ACC112 (cell line): ENCODE data around the gene KLK14.

ENCODE experiments used
- H2AFZ ChIP-seq: fragments of 200-600 bp; sonication (generic); one replicate; pipeline ENCODE4 v1.6.0; 2017; ENCODE audit warnings: antibody characterized with exemption, low read length; ENCODE audit not compliant: unreplicated experiment
- H3K27ac ChIP-seq: fragments of 200-600 bp; sonication (generic); 2 replicates; pipeline ENCODE4 v1.5.1; 2014; ENCODE audit warnings: low read depth, mild to moderate bottlenecking, antibody characterized with exemption, low read length, moderate library complexity
- H3K27me3 ChIP-seq: fragments of 200-600 bp; sonication (generic); 2 replicates; pipeline ENCODE4 v1.6.1; 2014; ENCODE audit warnings: mild to moderate bottlenecking, antibody characterized with exemption, low read length, moderate library complexity, mixed read lengths; ENCODE audit not compliant: insufficient read depth
- H3K36me3 ChIP-seq: fragments of 200-600 bp; sonication (generic); 2 replicates; pipeline ENCODE4 v1.6.1; 2016; ENCODE audit warnings: mild to moderate bottlenecking, antibody characterized with exemption, low read length, moderate library complexity, mixed read lengths; ENCODE audit not compliant: insufficient read depth
- H3K4me1 ChIP-seq: fragments of 200-600 bp; sonication (generic); one replicate; pipeline ENCODE4 v1.6.1; 2016; ENCODE audit warnings: low read length, mixed read lengths; ENCODE audit not compliant: insufficient read depth, unreplicated experiment, control insufficient read depth
- H3K4me3 ChIP-seq: fragments of 200-600 bp; sonication (generic); 2 replicates; pipeline ENCODE4 v1.5.1; 2014; ENCODE audit warnings: mild to moderate bottlenecking, low read depth, low read length
- H3K79me2 ChIP-seq: fragments of 200-600 bp; sonication (generic); one replicate; pipeline ENCODE4 v1.6.0; 2016; ENCODE audit warnings: low read length; ENCODE audit not compliant: control insufficient read depth, unreplicated experiment, insufficient read depth

Gene KLK14

GRCh38 chr19:51123381-51123800 lies 40.7 kb upstream of the KLK14 start:
- Histone ChIP-seq H3K27me3 (no peaks in the 10 kb centered on the region), H3K36me3 (no peaks in the 10 kb centered on the region), H3K4me3 (no peak overlapping the region), H3K27ac (no peak overlapping the region), H3K4me1 (peaks cover 7% of the 10 kb centered on the region), H2AFZ (no peak overlapping the region), H3K79me2 (no peaks in the 10 kb centered on the region)

- H3K27ac ChIP-seq: no peak overlapping the region
- H3K36me3 ChIP-seq: no peaks in the 10 kb centered on the region
- no peak overlapping the region for H3K4me3 ChIP-seq
- no peak overlapping the region for H2AFZ ChIP-seq
- no peaks in the 10 kb centered on the region for H3K79me2 ChIP-seq
- peaks cover under 1% of the 10 kb centered on the region; the same call in 1 of the 2 replicates for H3K27me3 ChIP-seq
- H3K4me1 ChIP-seq: peaks cover 3% of the 10 kb centered on the region
Measured at GRCh38 chr19:51122112-51122981, 39.7 kb upstream of the KLK14 start.

- Histone ChIP-seq H3K4me1 (no peaks in the 10 kb centered on the region), H3K36me3 (no peaks in the 10 kb centered on the region), H3K4me3 (no peak overlapping the region), H3K27ac (no peak overlapping the region), H3K79me2 (no peaks in the 10 kb centered on the region), H3K27me3 (peaks cover 12% of the 10 kb centered on the region; the same call in 1 of the 2 replicates), H2AFZ (no peak overlapping the region)
Measured at GRCh38 chr19:51121257-51121656, 38.6 kb upstream of the KLK14 start.

GRCh38 chr19:51120160-51120559 lies 37.5 kb upstream of the KLK14 start:
- no peak overlapping the region for H3K4me3 ChIP-seq
- H3K27me3 ChIP-seq: peaks cover 19% of the 10 kb centered on the region

GRCh38 chr19:51119611-51120010 lies 36.9 kb upstream of the KLK14 start:
- Histone ChIP-seq H3K4me3 (no peak overlapping the region), H3K27me3 (peaks cover 22% of the 10 kb centered on the region), H2AFZ (no peak overlapping the region), H3K27ac (no peak overlapping the region), H3K36me3 (no peaks in the 10 kb centered on the region), H3K79me2 (no peaks in the 10 kb centered on the region), H3K4me1 (no peaks in the 10 kb centered on the region)

More at GRCh38 chr19:51120160-51120559, 37.5 kb upstream of the KLK14 start:
- Histone ChIP-seq H3K4me1 (no peaks in the 10 kb centered on the region), H3K36me3 (no peaks in the 10 kb centered on the region), H3K79me2 (no peaks in the 10 kb centered on the region), H3K27ac (no peak overlapping the region), H2AFZ (no peak overlapping the region)

- no peak overlapping the region for H2AFZ ChIP-seq
- H3K79me2 ChIP-seq: no peaks in the 10 kb centered on the region
- no peak overlapping the region for H3K27ac ChIP-seq
- H3K36me3 ChIP-seq: no peaks in the 10 kb centered on the region
- no peak overlapping the region for H3K4me3 ChIP-seq
- no peaks in the 10 kb centered on the region for H3K4me1 ChIP-seq
- peaks cover 27% of the 10 kb centered on the region for H3K27me3 ChIP-seq
Measured at GRCh38 chr19:51119101-51119500, 36.4 kb upstream of the KLK14 start.

GRCh38 chr19:51116736-51117286 lies 34.1 kb upstream of the KLK14 start:
- H3K4me1 ChIP-seq: no peaks in the 10 kb centered on the region
- H3K27me3 ChIP-seq: peaks cover 47% of the 10 kb centered on the region
- H3K79me2 ChIP-seq: no peaks in the 10 kb centered on the region
- no peak overlapping the region for H2AFZ ChIP-seq
- H3K27ac ChIP-seq: no peak overlapping the region
- no peak overlapping the region for H3K4me3 ChIP-seq
- H3K36me3 ChIP-seq: no peaks in the 10 kb centered on the region

- no peaks in the 10 kb centered on the region for H3K79me2 ChIP-seq
- H3K27me3 ChIP-seq: peaks cover 47% of the 10 kb centered on the region
- H2AFZ ChIP-seq: no peak overlapping the region
- H3K36me3 ChIP-seq: no peaks in the 10 kb centered on the region
- no peak overlapping the region for H3K4me3 ChIP-seq
- H3K27ac ChIP-seq: no peak overlapping the region
- no peaks in the 10 kb centered on the region for H3K4me1 ChIP-seq
Measured at GRCh38 chr19:51114087-51114729, 31.5 kb upstream of the KLK14 start.

- Histone ChIP-seq H3K4me1 (no peaks in the 10 kb centered on the region), H3K4me3 (no peak overlapping the region), H3K79me2 (peaks cover 6% of the 10 kb centered on the region), H3K36me3 (no peaks in the 10 kb centered on the region), H2AFZ (no peak overlapping the region), H3K27me3 (peaks cover 39% of the 10 kb centered on the region), H3K27ac (no peak overlapping the region)
Measured at GRCh38 chr19:51111606-51112005, 28.9 kb upstream of the KLK14 start.

- no peaks in the 10 kb centered on the region for H3K36me3 ChIP-seq
- no peak overlapping the region for H3K4me3 ChIP-seq
- no peak overlapping the region for H2AFZ ChIP-seq
- H3K4me1 ChIP-seq: no peaks in the 10 kb centered on the region
- no peak overlapping the region for H3K27ac ChIP-seq
- peaks cover 10% of the 10 kb centered on the region for H3K79me2 ChIP-seq
- H3K27me3 ChIP-seq: peaks cover 33% of the 10 kb centered on the region
Measured at GRCh38 chr19:51110666-51110971, 27.9 kb upstream of the KLK14 start.

GRCh38 chr19:51108805-51109146 lies 26.1 kb upstream of the KLK14 start:
- Histone ChIP-seq H3K79me2 (peaks cover 10% of the 10 kb centered on the region), H3K4me3 (peak overlapping the region; percentile 89), H3K27ac (no peak overlapping the region), H2AFZ (peak overlapping the region; percentile 37), H3K27me3 (peaks cover 17% of the 10 kb centered on the region), H3K36me3 (no peaks in the 10 kb centered on the region), H3K4me1 (no peaks in the 10 kb centered on the region)
